WTC11 (cell line): ENCODE measurements around the gene NCKAP5. TPM values are rescaled to one million over a fixed set of nuclear protein-coding genes. Genes with fewer than 3 reads are reported as not detected.

Experiments
- ATAC-seq: fragments of 200-7000 bp; cut with Tn5 transposase; 2 replicates; pipeline ENCODE4 v1.10.0; 2021; ENCODE audit warnings: mild to moderate bottlenecking, moderate library complexity
- CTCF ChIA-PET: fragments of 300-600 bp; sonication (Branson Sonifier 250); formaldehyde crosslinking; loops from one replicate; lab custom pipeline; 2021; ENCODE audit warnings: antibody characterized with exemption; lab: Charles Lee
- POLR2A ChIA-PET: fragments of 350-600 bp; sonication (Branson Sonifier 250); formaldehyde crosslinking; loops from one replicate; lab custom pipeline; 2021; ENCODE audit warnings: antibody characterized with exemption; lab: Charles Lee
- DNase-seq: peaks from one replicate; pipeline ENCODE4 v3.0.0; 2021; ENCODE audit warnings: low spot score
- H3K27ac Mint-ChIP-seq: 2 replicates; pipeline ENCODE4 v1.8.0; 2021; ENCODE audit warnings: mixed read lengths
- H3K27me3 Mint-ChIP-seq: 2 replicates; pipeline ENCODE4 v1.8.0; 2021; ENCODE audit warnings: low read depth, mild to moderate bottlenecking, moderate library complexity, mixed read lengths
- H3K36me3 Mint-ChIP-seq: 2 replicates; pipeline ENCODE4 v1.8.0; 2021; ENCODE audit warnings: mixed read lengths
- H3K4me1 Mint-ChIP-seq: 2 replicates; pipeline ENCODE4 v1.8.0; 2022; ENCODE audit warnings: mixed read lengths
- H3K4me3 Mint-ChIP-seq: 2 replicates; pipeline ENCODE4 v1.8.0; 2021; ENCODE audit warnings: mild to moderate bottlenecking, moderate library complexity, mixed read lengths
- H3K9me3 Mint-ChIP-seq: 2 replicates; pipeline ENCODE4 v1.8.0; 2021; ENCODE audit warnings: mixed read lengths
- AFF4 ChIP-seq: sonication (generic); formaldehyde crosslinking; IDR thresholded peaks from 2 replicates; pipeline ENCODE4 v1.8.1; 2023; ENCODE audit warnings: mild to moderate bottlenecking, missing genetic modification reagents, borderline replicate concordance
- CTCF ChIP-seq: fragments of 200-600 bp; IDR thresholded peaks from 2 replicates; pipeline ENCODE4 v1.8.0; 2022; ENCODE audit warnings: antibody characterized with exemption
- ETV6 ChIP-seq: sonication (generic); formaldehyde crosslinking; IDR thresholded peaks from 2 replicates; pipeline ENCODE4 v1.8.1; 2022; ENCODE audit warnings: mild to moderate bottlenecking, missing genetic modification reagents
- FOXJ3 ChIP-seq: sonication (generic); formaldehyde crosslinking; IDR thresholded peaks from 2 replicates; pipeline ENCODE4 v1.9.0; 2021; ENCODE audit warnings: missing genetic modification reagents, mild to moderate bottlenecking, borderline replicate concordance
- FOXK1 ChIP-seq: sonication (generic); formaldehyde crosslinking; IDR thresholded peaks from 2 replicates; pipeline ENCODE4 v1.8.0; 2022; ENCODE audit warnings: mild to moderate bottlenecking, moderate library complexity, missing genetic modification reagents
- FOXP1 ChIP-seq: sonication (generic); formaldehyde crosslinking; IDR thresholded peaks from 2 replicates; pipeline ENCODE4 v1.8.0; 2022; ENCODE audit warnings: missing genetic modification reagents, mild to moderate bottlenecking, moderate library complexity, borderline replicate concordance
- FOXP4 ChIP-seq: sonication (generic); formaldehyde crosslinking; IDR thresholded peaks from 2 replicates; pipeline ENCODE4 v1.8.0; 2022; ENCODE audit warnings: mild to moderate bottlenecking, missing genetic modification reagents
- GRHL2 ChIP-seq: fragments of 250-450 bp; sonication (Bioruptor Pico); IDR thresholded peaks from 2 replicates; pipeline ENCODE4 v1.8.0; 2022; ENCODE audit warnings: mild to moderate bottlenecking, moderate library complexity; ENCODE audit not compliant: insufficient replicate concordance, severe bottlenecking
- GTF2I ChIP-seq: fragments of 250-450 bp; sonication (Bioruptor Pico); conservative IDR thresholded peaks from 2 replicates; pipeline ENCODE4 v1.4.0; 2021; ENCODE audit warnings: mild to moderate bottlenecking
- JAZF1 ChIP-seq: fragments of 250-450 bp; sonication (Bioruptor Pico); IDR thresholded peaks from 2 replicates; pipeline ENCODE4 v1.9.0; 2021; ENCODE audit warnings: moderate library complexity, mild to moderate bottlenecking, inconsistent platforms
- KAT7 ChIP-seq: sonication (generic); formaldehyde crosslinking; IDR thresholded peaks from 2 replicates; pipeline ENCODE4 v1.8.1; 2023; ENCODE audit warnings: missing genetic modification reagents, mild to moderate bottlenecking, borderline replicate concordance
- MLX ChIP-seq: sonication (generic); formaldehyde crosslinking; IDR thresholded peaks from 2 replicates; pipeline ENCODE4 v1.8.1; 2023; ENCODE audit warnings: mild to moderate bottlenecking, missing genetic modification reagents, moderate library complexity
- NFATC4 ChIP-seq: fragments of 250-450 bp; sonication (Bioruptor Pico); IDR thresholded peaks from 2 replicates; pipeline ENCODE4 v1.9.0; 2021; ENCODE audit warnings: mild to moderate bottlenecking
- PREB ChIP-seq: sonication (generic); formaldehyde crosslinking; IDR thresholded peaks from 2 replicates; pipeline ENCODE4 v1.8.1; 2022; ENCODE audit warnings: mild to moderate bottlenecking, missing genetic modification reagents, moderate library complexity, borderline replicate concordance
- SMAD3 ChIP-seq: sonication (generic); formaldehyde crosslinking; IDR thresholded peaks from 2 replicates; pipeline ENCODE4 v1.8.0; 2022; ENCODE audit warnings: missing genetic modification reagents, mild to moderate bottlenecking, borderline replicate concordance
- TEAD4 ChIP-seq: sonication (generic); formaldehyde crosslinking; IDR thresholded peaks from 2 replicates; pipeline ENCODE4 v1.8.0; 2022; ENCODE audit warnings: mild to moderate bottlenecking, missing genetic modification reagents
- USF1 ChIP-seq: sonication (generic); formaldehyde crosslinking; IDR thresholded peaks from 2 replicates; pipeline ENCODE4 v1.8.0; 2022; ENCODE audit warnings: mild to moderate bottlenecking, missing genetic modification reagents
- ZBTB21 ChIP-seq: sonication (generic); formaldehyde crosslinking; IDR thresholded peaks from 2 replicates; pipeline ENCODE4 v1.8.1; 2023; ENCODE audit warnings: mild to moderate bottlenecking, missing genetic modification reagents, borderline replicate concordance
- ZMAT4 ChIP-seq: fragments of 250-450 bp; sonication (Bioruptor Pico); IDR thresholded peaks from 2 replicates; pipeline ENCODE4 v1.9.0; 2021; ENCODE audit warnings: mild to moderate bottlenecking
- ZNF232 ChIP-seq: sonication (generic); formaldehyde crosslinking; IDR thresholded peaks from 2 replicates; pipeline ENCODE4 v1.8.0; 2022; ENCODE audit warnings: mild to moderate bottlenecking, missing genetic modification reagents
- ZNF263 ChIP-seq: sonication (generic); formaldehyde crosslinking; IDR thresholded peaks from 2 replicates; pipeline ENCODE4 v1.8.1; 2022; ENCODE audit warnings: low read depth, mild to moderate bottlenecking, moderate library complexity, missing genetic modification reagents
- ZNF423 ChIP-seq: fragments of 250-450 bp; sonication (Bioruptor Pico); IDR thresholded peaks from 2 replicates; pipeline ENCODE4 v2.1.2; 2022; ENCODE audit warnings: mild to moderate bottlenecking, moderate library complexity
- ZNF671 ChIP-seq: fragments of 250-450 bp; sonication (Bioruptor Pico); IDR thresholded peaks from 2 replicates; pipeline ENCODE4 v1.8.0; 2021; ENCODE audit warnings: mild to moderate bottlenecking
- total RNA-seq: library from RNA; stranded (reverse); gene quantifications from 3 replicates; pipeline ENCODE4 v1.2.3, GENCODE V29; 2021

NCKAP5 gene
- total RNA-seq, 1 experiment from 2014 or later = 0.55 TPM

- H3K4me1 Mint-ChIP-seq = peaks cover 22% of the 10 kb centered on the region
- no peak for ATAC-seq
Measured at GRCh38 chr2:132664096-132664495, 904.2 kb downstream of the NCKAP5 start.

GRCh38 chr2:132662732-132663131 lies 905.5 kb downstream of the NCKAP5 start:
- ChIA-PET CTCF (interaction anchor here (1.3 kb wide), 1 partner anchor 11 kb away, joined by 4 read pairs; no protein-coding TSS in a partner anchor), POLR2A (no interaction called here)
- Mint-ChIP-seq H3K27ac (no peak overlapping the region), H3K27me3 (peaks cover 23% of the 10 kb centered on the region), H3K4me1 (peaks cover 12% of the 10 kb centered on the region), H3K4me3 (no peak overlapping the region), H3K36me3 (no peaks in the 10 kb centered on the region), H3K9me3 (no peaks in the 10 kb centered on the region)
- ATAC-seq (no peak), DNase-seq (no peak)
- TF ChIP-seq FOXP1 (CRISPR knock-in tag) (no peak), ZNF423 (no peak), FOXP4 (no peak), GRHL2 (CRISPR knock-in tag) (no peak), FOXK1 (no peak), CTCF (no peak), ETV6 (CRISPR knock-in tag) (no peak), GTF2I (no peak), NFATC4 (no peak), JAZF1 (CRISPR knock-in tag) (no peak), SMAD3 (CRISPR knock-in tag) (no peak)

More at GRCh38 chr2:132664096-132664495, 904.2 kb downstream of the NCKAP5 start:
- no peak for TF ChIP-seq ZNF671 (CRISPR knock-in tag)
- TF ChIP-seq ZMAT4 (CRISPR knock-in tag) = no peak
- no peak for TF ChIP-seq FOXJ3 (CRISPR knock-in tag)
- TF ChIP-seq, all 79 proteins: peak for 0
- no peak for DNase-seq
- ChIA-PET CTCF (interaction anchor here (1.3 to 1.6 kb wide), 2 partner anchors 13 to 117 kb away, joined by 3 to 4 read pairs; no protein-coding TSS in a partner anchor), POLR2A (no interaction called here)
- Mint-ChIP-seq H3K27me3 (peaks cover 37% of the 10 kb centered on the region), H3K9me3 (no peaks in the 10 kb centered on the region), H3K36me3 (no peaks in the 10 kb centered on the region), H3K27ac (no peak overlapping the region), H3K4me3 (no peak overlapping the region)

GRCh38 chr2:132659331-132659730 lies 908.9 kb downstream of the NCKAP5 start:
- Mint-ChIP-seq H3K4me3 (no peak overlapping the region), H3K27ac (no peak overlapping the region), H3K9me3 (no peaks in the 10 kb centered on the region), H3K4me1 (peaks cover 19% of the 10 kb centered on the region), H3K36me3 (no peaks in the 10 kb centered on the region), H3K27me3 (peaks cover 3% of the 10 kb centered on the region)
- ChIA-PET POLR2A (no interaction called here), CTCF (interaction anchor here (0.9 to 2.5 kb wide), 3 partner anchors 8 to 253 kb away, joined by 3 to 15 read pairs (median 5); partner anchors contain the start of gene LYPD1)
- DNase-seq (no peak), ATAC-seq (no peak)
- no peak for TF ChIP-seq AFF4 (CRISPR knock-in tag)
- no peak for TF ChIP-seq ZNF423
- TF ChIP-seq PREB = no peak
- TF ChIP-seq MLX (CRISPR knock-in tag) = no peak
- no peak for TF ChIP-seq KAT7 (CRISPR knock-in tag)
- TF ChIP-seq ZNF263 (CRISPR knock-in tag) = no peak
- TF ChIP-seq ZNF232 (CRISPR knock-in tag) = no peak
- TF ChIP-seq USF1 = no peak
- no peak for TF ChIP-seq FOXK1
- TF ChIP-seq TEAD4 (CRISPR knock-in tag) = no peak
- TF ChIP-seq ZBTB21 = no peak
- no peak for TF ChIP-seq NFATC4
